Measurements from ENCODE around the gene PROM1.

Gene PROM1

GRCh38 chr4:16025268-16025667 is 58.6 kb downstream of the PROM1 start:
- no peak for DNase-seq (ENCODE audit: low read depth)

DNA sequence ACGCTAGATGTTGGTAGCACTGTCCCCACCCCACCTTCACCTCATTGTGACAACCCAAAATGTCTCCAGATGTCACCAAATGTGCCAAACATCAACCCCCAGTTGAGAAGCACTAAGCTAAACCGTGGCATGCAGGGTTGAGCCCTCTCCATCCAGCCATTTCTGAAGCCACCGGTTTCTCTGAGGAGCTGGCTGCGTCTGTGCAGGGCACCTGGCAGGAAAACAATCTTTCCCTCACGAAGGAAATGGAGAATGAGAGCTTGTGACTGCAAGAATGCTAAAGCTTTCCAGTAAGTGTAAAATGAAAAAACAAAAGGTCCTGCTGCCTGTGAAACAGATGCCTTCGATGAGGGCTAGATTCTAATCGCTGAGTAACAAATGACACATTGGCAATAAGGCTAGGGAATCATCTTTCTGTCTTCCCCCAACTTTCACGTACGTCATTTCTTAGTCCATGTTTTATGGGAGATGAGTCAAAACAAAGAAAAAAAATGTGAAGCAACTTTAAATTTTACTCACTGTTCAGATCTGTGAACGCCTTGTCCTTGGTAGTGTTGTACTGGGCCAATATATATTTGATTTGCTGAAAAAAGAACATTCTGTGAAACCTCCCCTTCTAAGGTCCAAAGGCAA is 59.9 kb downstream of the PROM1 start:
- no peak for DNase-seq (ENCODE audit: low read depth)

DNA sequence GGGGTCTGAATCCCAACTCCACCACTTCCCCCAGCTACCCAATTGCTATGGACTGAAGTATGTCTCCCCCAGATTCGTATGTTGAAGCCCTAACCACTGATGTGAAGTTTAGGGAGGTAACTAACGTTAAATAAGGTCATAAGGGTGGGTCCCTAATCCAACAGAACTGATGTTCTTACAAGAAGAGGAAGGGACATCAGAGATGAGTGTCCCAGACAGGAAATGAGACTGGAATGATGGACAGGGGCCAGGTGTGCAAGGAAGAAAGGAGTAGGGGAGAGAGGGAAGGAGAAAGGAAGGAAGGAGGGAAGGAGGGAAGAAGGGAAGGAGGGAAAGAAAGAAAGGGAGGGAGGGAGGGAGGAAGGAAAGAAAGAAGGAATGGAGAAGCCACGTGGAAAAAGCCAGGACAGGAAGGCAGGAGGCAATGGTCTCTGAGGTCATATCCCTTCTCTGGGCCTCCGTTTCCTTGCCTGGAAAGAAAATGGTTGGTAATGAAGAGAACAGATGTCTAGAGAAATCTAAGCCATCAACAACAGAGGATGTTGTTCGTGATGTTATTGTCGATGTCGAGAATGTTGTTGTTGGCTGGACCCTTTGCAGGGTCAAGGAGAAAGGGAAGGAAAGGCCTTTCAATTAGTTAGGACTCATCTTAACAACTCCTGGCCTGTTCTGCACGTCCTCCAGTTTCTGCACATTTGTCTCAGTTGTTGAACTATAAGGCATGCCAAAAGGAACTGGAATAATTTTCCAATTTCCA is 61.8 kb downstream of the PROM1 start:
- no peak for DNase-seq (ENCODE audit: low read depth)

DNA sequence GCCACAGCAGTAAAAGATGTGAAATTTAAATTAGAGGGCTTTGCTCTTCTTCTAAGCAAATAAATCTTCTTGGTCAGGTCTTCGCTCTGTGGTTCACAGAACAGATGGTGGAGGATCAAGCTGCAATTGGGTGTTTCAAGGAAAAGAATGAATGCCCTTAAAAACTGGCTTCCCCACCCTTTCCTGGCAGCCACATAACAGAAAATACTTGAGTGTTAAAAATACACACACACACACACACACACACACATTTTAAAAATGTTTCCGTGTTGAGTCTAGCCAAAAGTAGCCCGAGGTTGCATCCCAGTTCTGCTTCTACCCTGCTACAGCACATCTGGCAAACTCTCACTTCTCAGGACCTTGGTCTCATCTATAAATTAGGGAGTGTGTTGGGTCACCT is 64.2 kb downstream of the PROM1 start:
- no peak for DNase-seq (ENCODE audit: low read depth)

GRCh38 chr4:16018841-16019240 is 65.0 kb downstream of the PROM1 start:
- DNase-seq (ENCODE audit: low read depth) = no peak

GRCh38 chr4:16018061-16018676 is 65.7 kb downstream of the PROM1 start:
- no peak for DNase-seq (ENCODE audit: low read depth)

GRCh38 chr4:16016536-16016935 is 67.3 kb downstream of the PROM1 start:
- no peak for DNase-seq (ENCODE audit: low read depth)

DNA sequence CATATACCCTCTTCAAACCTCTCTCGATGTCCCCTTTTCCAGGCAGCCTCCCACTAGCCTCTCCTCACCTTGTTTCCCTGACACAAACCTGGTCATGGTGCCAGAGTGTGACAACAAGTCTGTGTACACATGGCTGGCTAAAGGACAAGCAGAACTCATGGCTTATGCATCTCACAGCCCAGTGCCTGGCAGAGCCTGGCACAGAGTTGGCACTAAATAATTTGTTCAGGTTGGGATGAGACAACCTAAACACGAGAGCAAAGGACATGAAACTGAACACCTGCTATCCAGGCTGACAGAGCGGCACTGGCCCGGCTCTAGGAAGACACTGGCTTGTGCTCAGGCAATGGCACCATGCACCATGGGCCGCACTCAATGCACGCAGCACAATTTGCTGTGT is 72.7 kb downstream of the PROM1 start:
- DNase-seq (ENCODE audit: low read depth) = no peak

- DNase-seq (ENCODE audit: low read depth) = no peak
Measured at GRCh38 chr4:16009153-16009552, 74.7 kb downstream of the PROM1 start.

DNA sequence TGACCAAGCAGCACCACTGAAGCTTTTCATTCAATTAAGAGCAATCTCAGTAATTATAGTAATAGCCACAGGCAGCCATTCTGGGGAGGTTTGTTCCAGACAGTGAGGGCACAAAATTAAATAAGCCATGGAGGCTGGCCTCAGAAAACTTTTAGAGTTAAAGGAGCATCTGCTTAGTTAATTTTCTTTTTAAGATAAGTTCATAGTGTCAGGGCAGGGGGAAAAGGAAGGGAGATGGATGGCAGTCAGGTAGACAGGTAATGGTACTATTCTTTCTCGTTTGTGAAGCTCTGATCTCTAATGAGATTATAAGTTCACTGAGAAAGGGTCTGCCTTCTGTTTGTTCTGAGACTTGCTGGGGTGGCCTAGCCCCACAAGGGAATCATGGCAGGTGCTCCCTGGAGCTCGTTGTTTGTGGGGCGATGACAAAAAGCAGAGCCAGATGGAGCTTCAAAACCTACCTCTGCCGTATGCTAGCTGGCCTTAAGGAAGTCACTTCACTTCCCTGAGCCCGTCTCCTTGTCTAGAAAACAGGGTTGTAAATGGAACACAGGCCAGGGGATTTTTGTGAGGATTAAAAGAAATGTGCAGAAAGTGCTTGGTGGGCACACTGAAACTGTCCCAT is 76.2 kb downstream of the PROM1 start:
- no peak for DNase-seq (ENCODE audit: low read depth)

DNA sequence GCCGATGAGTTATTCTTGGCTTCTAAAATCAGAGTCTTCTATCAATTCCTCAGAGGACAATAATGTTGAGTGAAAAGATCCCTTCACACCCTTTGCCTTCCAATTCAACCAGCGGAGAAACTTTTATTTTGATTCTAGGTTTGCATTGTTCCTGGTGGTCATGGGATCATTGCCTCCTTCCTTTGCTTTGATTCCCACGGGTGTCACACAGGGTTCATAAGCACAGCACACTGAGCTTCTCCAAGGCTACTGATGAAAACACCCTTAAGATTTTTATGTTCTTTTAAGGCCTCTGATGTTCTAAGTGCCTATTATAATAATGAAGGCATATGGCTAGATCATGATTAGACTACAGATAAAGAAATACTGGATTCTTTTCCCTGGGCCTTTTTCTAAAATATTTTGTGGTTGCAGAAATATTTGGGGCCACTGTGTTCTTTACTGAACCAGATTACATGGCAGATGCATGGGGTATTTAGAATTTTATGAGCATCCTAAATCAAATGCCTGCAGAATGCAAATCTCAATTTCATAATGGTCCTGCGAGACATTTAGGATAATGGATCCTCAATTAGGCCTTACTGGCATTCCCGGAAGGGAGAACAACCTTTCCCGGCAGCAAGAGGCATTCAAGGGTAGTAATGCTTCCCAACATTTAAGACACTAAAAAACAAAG is 76.9 kb downstream of the PROM1 start:
- no peak for DNase-seq (ENCODE audit: low read depth)

DNA sequence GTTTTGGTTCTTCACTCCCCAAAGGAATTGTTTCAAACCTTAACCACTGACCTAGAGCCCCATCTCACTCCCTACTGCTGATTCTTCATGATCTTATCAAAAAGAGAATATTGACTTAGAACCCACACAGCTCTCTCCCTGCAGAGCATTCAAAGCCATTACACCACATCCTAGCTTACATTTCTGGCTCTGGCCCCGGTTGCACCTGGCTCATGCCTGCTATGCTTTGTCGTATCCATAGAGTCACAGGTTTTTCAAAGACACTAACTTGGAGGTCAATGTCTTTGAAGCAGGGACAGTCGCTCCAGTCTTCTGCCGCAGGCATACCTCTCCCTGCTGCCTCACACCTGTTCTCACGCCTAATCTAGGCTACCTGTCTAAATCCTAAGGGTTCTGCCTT is 78.1 kb downstream of the PROM1 start:
- DNase-seq (ENCODE audit: low read depth) = no peak

DNA sequence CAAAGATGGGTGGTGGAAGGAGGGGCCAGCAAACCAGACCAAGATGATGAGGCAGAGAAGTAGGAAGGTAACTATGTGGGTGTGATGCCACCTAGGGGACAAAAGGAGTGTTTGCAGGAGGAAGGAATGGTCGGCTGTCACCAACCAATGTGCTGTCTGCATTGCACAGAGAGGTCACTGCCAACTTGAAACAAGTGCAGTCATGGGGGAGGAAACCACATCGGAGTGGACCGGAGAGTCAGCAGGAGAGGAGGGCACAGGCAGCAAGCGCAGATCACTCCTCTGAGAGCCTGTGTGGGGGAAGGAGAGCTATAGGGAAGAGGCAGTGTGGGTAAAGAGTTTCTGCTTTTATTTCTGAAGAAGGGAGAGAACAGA is 82.4 kb downstream of the PROM1 start:
- peak; percentile 31 for DNase-seq (ENCODE audit: low read depth)

- no peak for DNase-seq (ENCODE audit: low read depth)
Measured at GRCh38 chr4:16000708-16001483, 82.9 kb downstream of the PROM1 start.

DNA sequence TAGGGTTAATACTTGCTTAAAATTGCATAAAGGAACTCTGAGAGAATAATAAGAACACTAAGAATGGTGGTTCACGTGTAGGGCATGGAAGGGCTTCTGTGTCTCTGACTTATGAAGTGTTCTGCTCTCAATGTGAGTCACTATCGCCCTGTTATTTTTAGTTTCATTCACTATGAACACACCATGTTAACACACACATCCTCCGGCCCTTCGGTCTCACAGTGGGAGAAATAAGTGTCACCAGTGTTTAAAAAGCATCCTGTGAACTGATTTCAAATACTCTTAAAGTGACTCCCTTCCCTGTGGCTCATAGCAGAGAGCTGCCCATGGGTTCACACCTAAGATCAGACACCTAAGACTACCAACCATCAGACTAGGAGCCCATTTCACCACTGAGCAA is 87.0 kb downstream of the PROM1 start:
- no peak for DNase-seq (ENCODE audit: low read depth)

DNA sequence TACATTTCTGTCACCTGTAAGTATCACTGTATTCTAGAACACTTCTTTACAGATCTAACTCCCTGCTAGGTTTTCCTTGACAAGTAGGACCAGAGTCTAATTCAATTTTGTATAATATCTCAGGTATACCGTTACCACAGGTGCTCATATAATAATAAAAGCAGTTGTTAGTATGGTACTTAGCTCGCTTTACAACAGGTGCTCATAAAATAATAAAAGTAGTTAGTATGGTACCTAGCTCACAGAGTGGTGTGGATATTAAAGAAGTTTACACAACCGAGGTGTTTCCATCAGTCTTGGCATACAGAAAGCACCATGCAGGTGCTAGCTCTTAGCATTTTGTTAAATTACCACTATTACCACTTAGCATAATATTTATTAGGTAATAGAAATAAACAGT is 88.0 kb downstream of the PROM1 start:
- no peak for DNase-seq (ENCODE audit: low read depth)

DNA sequence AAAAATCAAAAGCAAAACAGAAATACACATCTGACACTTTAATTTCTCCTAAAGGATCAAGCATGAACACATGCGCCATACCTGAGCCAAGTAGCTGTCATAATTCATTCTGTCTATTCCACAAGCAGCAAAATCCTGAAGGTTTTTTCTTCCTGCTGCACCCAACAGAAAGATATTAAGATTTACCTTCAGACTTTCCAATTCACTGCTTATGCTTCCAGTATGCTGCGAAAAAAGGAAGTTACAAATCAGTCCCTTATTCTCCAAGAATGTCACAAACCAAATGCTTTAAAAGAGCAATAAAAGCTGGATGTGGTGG is 91.7 kb downstream of the PROM1 start:
- DNase-seq (ENCODE audit: low read depth) = no peak

DNA sequence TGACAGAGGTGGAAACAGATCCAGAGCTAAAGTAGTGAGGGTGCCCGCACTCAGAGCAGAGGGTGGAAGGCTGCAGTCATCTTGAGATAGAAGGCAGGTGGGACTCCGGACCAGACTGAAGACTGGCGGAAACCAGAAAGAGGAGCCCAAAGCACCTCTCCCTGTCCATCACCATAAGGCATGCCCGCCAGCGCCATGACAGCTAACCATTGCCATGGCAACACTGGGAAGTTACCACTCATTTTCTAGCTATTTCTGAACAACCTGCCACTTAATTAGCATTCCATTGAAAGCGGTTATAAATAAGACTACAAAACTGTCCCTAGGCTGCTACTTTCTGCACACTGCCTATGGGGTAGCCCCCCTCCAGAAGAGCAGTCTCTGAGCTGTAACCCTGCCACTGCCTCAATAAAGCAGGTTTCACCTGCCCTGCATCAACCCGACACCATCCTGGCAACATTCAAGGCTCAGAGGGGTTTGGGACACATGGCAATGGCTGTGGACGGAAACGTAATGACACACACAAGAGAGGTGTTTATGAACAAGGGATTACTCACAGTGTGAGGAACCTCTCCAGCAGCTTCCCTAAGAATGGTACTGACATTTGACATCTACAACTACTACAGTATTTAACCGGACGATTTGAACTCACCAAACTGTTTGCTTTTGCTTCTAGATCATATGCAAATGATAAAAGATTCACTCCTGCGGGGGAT is 93.1 kb downstream of the PROM1 start:
- no peak for DNase-seq (ENCODE audit: low read depth)

- no peak for DNase-seq (ENCODE audit: low read depth)
Measured at GRCh38 chr4:15989424-15989823, 94.4 kb downstream of the PROM1 start.

- no peak for DNase-seq (ENCODE audit: low read depth)
Measured at GRCh38 chr4:15988222-15988621, 95.6 kb downstream of the PROM1 start.

- no peak for DNase-seq (ENCODE audit: low read depth)
Measured at GRCh38 chr4:15986907-15987306, 96.9 kb downstream of the PROM1 start.
